HCT116 (cell line): ENCODE results near the gene SDK1. TPM values are rescaled to one million over a fixed set of nuclear protein-coding genes. Genes with fewer than 3 reads are reported as not detected.

Source experiments
- ATAC-seq: fragments of 200-7000 bp; cut with Tn5 transposase; 2 replicates; pipeline ENCODE4 v1.9.1; 2020; ENCODE audit warnings: mild to moderate bottlenecking, moderate library complexity
- BruUV-seq: library from RNA; stranded (reverse); fragments of 400-500 nt; replicated peaks from 2 replicates; lab custom pipeline; 2021; lab: Mats Ljungman, UMichigan
- CTCF ChIA-PET: fragments of 300-600 bp; sonication (Branson Sonifier 250); formaldehyde crosslinking; loops from one replicate; lab custom pipeline; 2021; ENCODE audit warnings: antibody characterized with exemption; lab: Charles Lee
- POLR2A ChIA-PET: fragments of 300-600, 350-600 bp; sonication (Branson Sonifier 250); formaldehyde crosslinking; loops from one replicate; lab custom pipeline; 2021; ENCODE audit warnings: antibody characterized with exemption; lab: Charles Lee
- RAD21 ChIA-PET, 2 experiments: fragments of 300-600 bp; sonication (Branson Sonifier 250); formaldehyde crosslinking; loops; one replicate each; lab custom pipeline; 2023; ENCODE audit warnings: low total read pairs in 2 of 2; ENCODE audit not compliant: uncharacterized antibody in 2 of 2, unreplicated experiment in 2 of 2, low non-redundant PET in 1 of 2; lab: Charles Lee
- DNase-seq: peaks from one replicate; pipeline ENCODE4 v3.0.0-alpha.2; 2010; ENCODE audit warnings: low read depth, low spot score
- H2AFZ ChIP-seq: fragments of 200-600 bp; shearing (Covaris generic), sonication (generic); 2 replicates; pipeline ENCODE4 v1.6.1; 2017; ENCODE audit warnings: low read depth, mixed run types, mixed read lengths, antibody characterized with exemption, low read length; ENCODE audit not compliant: poor library complexity, severe bottlenecking
- H3K27ac ChIP-seq: 2 replicates; pipeline ENCODE4 v1.5.1; 2012; ENCODE audit warnings: low read depth, low read length
- H3K27me3 ChIP-seq: fragments of 200-600 bp; sonication (generic); 2 replicates; pipeline ENCODE4 v1.6.1; 2016; ENCODE audit warnings: mixed run types, low read length, mixed read lengths; ENCODE audit not compliant: insufficient read depth
- H3K36me3 ChIP-seq, 2 experiments: fragments of 200-500 bp in 1 of 2; fragments of 200-600 bp in 1 of 2; sonication (Bioruptor generic) in 1 of 2; sonication (generic) in 1 of 2; 2 replicates each; pipeline versions ENCODE4 v1.5.1 to v1.6.1; 2014 to 2016; ENCODE audit warnings: low read length in 2 of 2, inconsistent platforms in 1 of 2, mixed read lengths in 1 of 2, mixed run types in 1 of 2; ENCODE audit not compliant: insufficient read depth in 2 of 2, control insufficient read depth in 1 of 2
- H3K4me1 ChIP-seq, 2 experiments: fragments of 200-600 bp in 1 of 2; sonication (generic) in 1 of 2; 2 replicates each; pipeline versions ENCODE4 v1.5.1 to v1.6.1; 2012 to 2017; ENCODE audit warnings: low read length in 2 of 2, inconsistent platforms in 1 of 2, mild to moderate bottlenecking in 1 of 2, mixed read lengths in 1 of 2, mixed run types in 1 of 2, moderate library complexity in 1 of 2; ENCODE audit not compliant: insufficient read depth in 2 of 2, control insufficient read depth in 1 of 2
- H3K4me2 ChIP-seq: fragments of 200-600 bp; sonication (generic); 2 replicates; pipeline ENCODE4 v1.6.1; 2017; ENCODE audit warnings: mixed run types, low read length, mixed read lengths
- H3K4me3 ChIP-seq, 2 experiments: fragments of 200-600 bp in 1 of 2; sonication (generic) in 1 of 2; replicated peaks in 1 of 2; 2 replicates each; pipeline ENCODE4 v1.5.1; 2011 to 2016; ENCODE audit warnings: low read length in 2 of 2, control low read depth in 1 of 2, low read depth in 1 of 2, mild to moderate bottlenecking in 1 of 2, mixed read lengths in 1 of 2, mixed run types in 1 of 2
- H3K79me2 ChIP-seq: fragments of 200-600 bp; sonication (generic); 2 replicates; pipeline ENCODE4 v1.6.1; 2017; ENCODE audit warnings: mild to moderate bottlenecking, mixed run types, low read length, moderate library complexity, mixed read lengths; ENCODE audit not compliant: insufficient read depth
- H3K9ac ChIP-seq: fragments of 200-600 bp; sonication (generic); 2 replicates; pipeline ENCODE4 v1.6.1; 2016; ENCODE audit warnings: low read length, mixed read lengths
- H3K9me2 ChIP-seq: fragments of 200-600 bp; sonication (generic), shearing (Covaris generic); 2 replicates; pipeline ENCODE4 v1.6.1; 2017; ENCODE audit warnings: mixed run types, mild to moderate bottlenecking, moderate library complexity; ENCODE audit not compliant: insufficient read depth
- H3K9me3 ChIP-seq, 2 experiments: fragments of 200-500 bp in 1 of 2; fragments of 200-600 bp in 1 of 2; sonication (Bioruptor generic) in 1 of 2; sonication (generic) in 1 of 2; 2 replicates each; pipeline ENCODE4 v1.6.1; 2014 to 2017; ENCODE audit warnings: low read length in 2 of 2, mixed read lengths in 2 of 2, inconsistent platforms in 1 of 2, low read depth in 1 of 2, mild to moderate bottlenecking in 1 of 2, mixed run types in 1 of 2, moderate library complexity in 1 of 2; ENCODE audit not compliant: control insufficient read depth in 1 of 2, insufficient read depth in 1 of 2
- H4K20me1 ChIP-seq: fragments of 200-600 bp; sonication (generic), shearing (Covaris generic); 2 replicates; pipeline ENCODE4 v1.6.1; 2017; ENCODE audit warnings: mixed run types, mild to moderate bottlenecking, moderate library complexity; ENCODE audit not compliant: insufficient read depth
- CEBPB ChIP-seq: IDR thresholded peaks from 2 replicates; pipeline ENCODE4 v1.6.1; 2012; ENCODE audit warnings: low read depth
- EGR1 ChIP-seq: IDR thresholded peaks from 2 replicates; pipeline ENCODE4 v1.6.1; 2012; ENCODE audit warnings: low read depth
- EZH2phosphoT487 ChIP-seq: fragments of 200-600 bp; IDR thresholded peaks from 2 replicates; pipeline ENCODE4 v1.6.1; 2018; ENCODE audit warnings: antibody characterized with exemption, borderline replicate concordance
- JUND ChIP-seq: IDR thresholded peaks from 2 replicates; pipeline ENCODE4 v1.6.1; 2012
- RAD21 ChIP-seq: IDR thresholded peaks from 2 replicates; pipeline ENCODE4 v1.6.1; 2012; ENCODE audit warnings: low read depth, mild to moderate bottlenecking
- REST ChIP-seq: IDR thresholded peaks from 2 replicates; pipeline ENCODE4 v1.6.1; 2012; ENCODE audit warnings: low read depth
- SIN3A ChIP-seq: IDR thresholded peaks from 2 replicates; pipeline ENCODE4 v1.6.1; 2012; ENCODE audit warnings: low read depth
- SP1 ChIP-seq: IDR thresholded peaks from 2 replicates; pipeline ENCODE4 v1.6.1; 2012; ENCODE audit warnings: low read depth
- TCF7L2 ChIP-seq: IDR thresholded peaks from 2 replicates; pipeline ENCODE4 v1.7.0; 2011; ENCODE audit warnings: borderline replicate concordance, inconsistent platforms; ENCODE audit not compliant: insufficient read depth, insufficient read length; ENCODE audit errors: extremely low read depth
- YY1 ChIP-seq: IDR thresholded peaks from 2 replicates; pipeline ENCODE4 v1.6.1; 2011; ENCODE audit warnings: low read length, low read depth, moderate library complexity, mild to moderate bottlenecking; ENCODE audit not compliant: insufficient replicate concordance; ENCODE audit errors: extremely low read depth
- ZNF274 ChIP-seq: fragments of 200-500 bp; sonication (Bioruptor generic); IDR thresholded peaks from 2 replicates; pipeline ENCODE4 v1.6.1; 2014; ENCODE audit warnings: mild to moderate bottlenecking, low read depth, low read length, inconsistent platforms
- intact Hi-C: fragments of 100-400 bp; cut with micrococcal nuclease; formaldehyde crosslinking; loops from 2 replicates; pipeline ENCODE4 v1.10.0; 2022
- total RNA-seq: library from RNA; stranded (reverse); gene quantifications from one replicate; pipeline ENCODE4 v1.2.1, GENCODE V29; 2021; ENCODE audit not compliant: unreplicated experiment
- TF ChIP-seq, protein P1 (sequence below): IDR thresholded peaks from 2 replicates; pipeline ENCODE4 v1.6.1; 2012
- TF ChIP-seq, protein P2 (sequence below): IDR thresholded peaks from 2 replicates; pipeline ENCODE4 v1.6.1; 2012
- TF ChIP-seq, protein P3 (sequence below): IDR thresholded peaks from 2 replicates; pipeline ENCODE4 v1.6.1; 2011; ENCODE audit warnings: mild to moderate bottlenecking, low read length, moderate library complexity; ENCODE audit not compliant: insufficient replicate concordance; ENCODE audit errors: extremely low read depth

The SDK1 gene
- total RNA-seq, 1 experiment from 2014 or later: 0.05 TPM

GRCh38 chr7:4013793-4014192, 712.7 kb downstream of the SDK1 start:
- Histone ChIP-seq H3K36me3 (no peaks in the 10 kb centered on the region), H3K4me3 (no peak overlapping the region), H3K9me3 (no peaks in the 10 kb centered on the region; a peak in 1 of 4 replicates), H3K79me2 (no peaks in the 10 kb centered on the region), H4K20me1 (no peaks in the 10 kb centered on the region), H3K4me1 (no peaks in the 10 kb centered on the region), H3K9me2 (no peaks in the 10 kb centered on the region), H3K9ac (no peak overlapping the region), H3K4me2 (no peak overlapping the region), H2AFZ (no peak overlapping the region), H3K27ac (no peak overlapping the region), H3K27me3 (peaks cover 3% of the 10 kb centered on the region)
- POLR2A ChIA-PET: no interaction called here
- intact Hi-C loops: no loop called here
- CTCF ChIA-PET: no interaction called here
- ATAC-seq (no peak), DNase-seq (no peak)
- TF ChIP-seq JUND (no peak), TCF7L2 (no peak), YY1 (no peak), SP1 (no peak), SIN3A (no peak), REST (no peak), RAD21 (no peak), ZNF274 (no peak), EGR1 (no peak), CEBPB (no peak), EZH2phosphoT487 (no peak)
- TF ChIP-seq, protein P1, sequence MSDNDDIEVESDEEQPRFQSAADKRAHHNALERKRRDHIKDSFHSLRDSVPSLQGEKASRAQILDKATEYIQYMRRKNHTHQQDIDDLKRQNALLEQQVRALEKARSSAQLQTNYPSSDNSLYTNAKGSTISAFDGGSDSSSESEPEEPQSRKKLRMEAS: no peak
- TF ChIP-seq, protein P2, sequence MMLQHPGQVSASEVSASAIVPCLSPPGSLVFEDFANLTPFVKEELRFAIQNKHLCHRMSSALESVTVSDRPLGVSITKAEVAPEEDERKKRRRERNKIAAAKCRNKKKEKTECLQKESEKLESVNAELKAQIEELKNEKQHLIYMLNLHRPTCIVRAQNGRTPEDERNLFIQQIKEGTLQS: no peak
- TF ChIP-seq, protein P3, sequence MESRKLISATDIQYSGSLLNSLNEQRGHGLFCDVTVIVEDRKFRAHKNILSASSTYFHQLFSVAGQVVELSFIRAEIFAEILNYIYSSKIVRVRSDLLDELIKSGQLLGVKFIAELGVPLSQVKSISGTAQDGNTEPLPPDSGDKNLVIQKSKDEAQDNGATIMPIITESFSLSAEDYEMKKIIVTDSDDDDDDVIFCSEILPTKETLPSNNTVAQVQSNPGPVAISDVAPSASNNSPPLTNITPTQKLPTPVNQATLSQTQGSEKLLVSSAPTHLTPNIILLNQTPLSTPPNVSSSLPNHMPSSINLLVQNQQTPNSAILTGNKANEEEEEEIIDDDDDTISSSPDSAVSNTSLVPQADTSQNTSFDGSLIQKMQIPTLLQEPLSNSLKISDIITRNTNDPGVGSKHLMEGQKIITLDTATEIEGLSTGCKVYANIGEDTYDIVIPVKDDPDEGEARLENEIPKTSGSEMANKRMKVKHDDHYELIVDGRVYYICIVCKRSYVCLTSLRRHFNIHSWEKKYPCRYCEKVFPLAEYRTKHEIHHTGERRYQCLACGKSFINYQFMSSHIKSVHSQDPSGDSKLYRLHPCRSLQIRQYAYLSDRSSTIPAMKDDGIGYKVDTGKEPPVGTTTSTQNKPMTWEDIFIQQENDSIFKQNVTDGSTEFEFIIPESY: no peak
- BruUV-seq: no TSS peak
- RAD21 ChIA-PET: no interaction called here
